GM12891 (cell line): ENCODE results near the gene FXYD2.

Source experiments
- POLR2AphosphoS5 ChIP-seq: IDR thresholded peaks from 2 replicates; pipeline ENCODE4 v1.6.1; 2011; ENCODE audit warnings: low read depth, low read length, control low read depth
- TAF1 ChIP-seq: IDR thresholded peaks from 2 replicates; pipeline ENCODE4 v1.6.1; 2011; ENCODE audit warnings: low read depth, low read length, control low read depth

DNA sequence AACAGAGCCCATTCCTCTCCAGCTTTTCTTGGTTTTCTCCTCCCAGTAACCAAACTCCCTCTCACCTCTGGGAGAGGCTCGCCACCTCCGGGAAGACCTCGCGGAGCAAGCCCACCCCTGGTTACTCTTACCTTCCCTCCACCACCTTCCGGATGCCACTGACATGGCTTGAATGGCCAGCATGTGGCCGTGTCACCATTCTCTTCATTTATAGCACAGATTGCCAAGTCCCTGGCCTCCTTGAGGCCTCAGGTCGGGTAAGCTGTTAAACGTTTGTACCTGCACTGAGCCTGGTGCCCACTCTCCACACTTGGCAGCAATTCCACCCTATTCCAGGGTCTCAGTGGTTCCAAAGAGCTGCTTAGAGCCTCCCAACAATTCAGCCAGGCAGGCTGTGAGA is 8.0 kb upstream of the FXYD2 start:
- TF ChIP-seq POLR2AphosphoS5 (no peak), TAF1 (no peak)
